GM19467 (cell line): Measurements from ENCODE around the gene KRTAP12-3.
"Not testable (repeated sequence)": the region's sequence is repeated elsewhere in the genome, so short reads cannot be mapped to it uniquely, and the experiment has no call there.

Source experiments
- ATAC-seq: cut with Tn5 transposase; IDR thresholded peaks from one replicate; pipeline ENCODE4 v1.9.1; 2021; ENCODE audit warnings: mild to moderate bottlenecking, moderate library complexity; ENCODE audit not compliant: unreplicated experiment

KRTAP12-3 gene

GRCh38 chr21:44650265-44650972 lies 7.3 kb upstream of the KRTAP12-3 start:
- no peak for ATAC-seq

DNA sequence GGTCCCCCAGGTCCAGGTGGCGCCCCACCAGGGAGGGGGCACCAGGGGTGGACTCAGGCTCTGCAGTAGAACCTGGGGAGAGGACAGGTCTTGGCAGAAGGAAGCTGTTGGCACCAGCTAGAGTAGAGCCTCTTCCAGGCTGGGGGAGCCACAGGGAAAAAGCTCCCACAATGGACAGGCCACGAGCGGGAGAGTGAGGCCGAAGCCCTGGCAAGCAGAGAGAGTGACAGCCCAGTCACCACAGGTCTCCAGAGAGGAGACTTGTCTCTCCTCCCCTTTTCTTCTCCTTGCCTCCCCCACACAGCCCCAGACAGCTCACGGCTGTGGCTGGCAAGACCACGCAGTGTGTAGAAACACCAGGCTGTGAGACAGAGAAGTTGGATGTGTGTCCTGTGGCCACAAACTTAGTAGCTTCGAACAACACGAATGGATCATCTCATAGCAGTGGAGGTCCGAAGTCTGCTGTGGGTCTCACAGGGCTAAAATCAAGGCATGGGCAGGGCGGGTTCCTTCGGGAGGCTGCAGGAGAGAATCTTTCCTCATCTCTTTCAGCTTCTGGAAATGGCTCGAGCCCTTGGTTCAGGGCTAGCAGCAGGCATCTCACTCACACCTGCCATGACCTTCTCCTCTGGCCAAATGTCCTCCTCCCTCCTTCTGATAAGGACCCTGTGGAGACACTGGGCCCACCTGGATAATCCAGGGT lies 6.6 kb upstream of the KRTAP12-3 start:
- no peak for ATAC-seq

- no peak for ATAC-seq
Measured at GRCh38 chr21:44653123-44653522, 4.6 kb upstream of the KRTAP12-3 start.

DNA sequence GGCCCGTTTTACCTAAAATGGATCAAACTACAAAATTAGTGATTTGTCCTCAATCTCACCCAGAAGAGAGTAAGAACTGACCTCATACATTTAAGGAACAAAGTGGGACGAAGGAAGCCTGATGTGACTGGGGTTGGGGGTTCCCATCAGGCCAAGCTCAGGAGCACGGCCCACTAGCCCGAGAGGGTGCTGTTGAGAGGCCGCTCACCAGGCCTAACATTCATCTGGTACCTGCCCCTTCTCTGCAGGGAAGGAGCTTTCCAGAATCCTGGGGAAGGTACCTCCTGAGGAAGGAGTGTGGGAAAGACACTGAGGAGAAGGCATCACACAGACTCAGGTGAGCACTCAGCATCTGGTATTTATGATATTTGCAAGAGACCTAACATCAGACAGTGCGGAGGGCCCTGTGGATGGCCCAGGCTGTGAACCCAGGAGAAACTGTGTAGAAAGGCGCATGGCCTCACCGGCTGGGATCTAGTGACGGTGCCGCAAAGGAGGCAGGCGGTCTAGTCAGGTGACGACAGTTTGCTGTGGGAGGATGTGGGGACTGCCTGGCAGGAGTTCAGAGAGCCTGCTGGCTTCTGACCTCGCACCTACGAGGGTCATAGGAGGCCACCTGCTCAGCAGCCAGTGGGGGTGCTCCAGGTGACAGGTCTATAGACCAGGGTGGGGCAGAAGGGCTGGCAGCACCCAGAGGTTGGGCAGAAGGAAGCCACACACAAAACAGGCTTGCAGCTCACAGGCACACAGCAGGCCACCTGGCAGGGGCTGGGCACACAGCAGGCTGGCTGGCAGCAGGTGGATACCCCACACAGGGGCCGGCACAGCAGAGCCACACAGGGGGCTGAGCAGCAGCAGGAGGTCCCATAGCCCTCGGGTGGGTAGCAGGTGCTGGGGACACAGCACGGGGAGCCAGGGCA lies 3.8 kb upstream of the KRTAP12-3 start:
- ATAC-seq = no peak

DNA sequence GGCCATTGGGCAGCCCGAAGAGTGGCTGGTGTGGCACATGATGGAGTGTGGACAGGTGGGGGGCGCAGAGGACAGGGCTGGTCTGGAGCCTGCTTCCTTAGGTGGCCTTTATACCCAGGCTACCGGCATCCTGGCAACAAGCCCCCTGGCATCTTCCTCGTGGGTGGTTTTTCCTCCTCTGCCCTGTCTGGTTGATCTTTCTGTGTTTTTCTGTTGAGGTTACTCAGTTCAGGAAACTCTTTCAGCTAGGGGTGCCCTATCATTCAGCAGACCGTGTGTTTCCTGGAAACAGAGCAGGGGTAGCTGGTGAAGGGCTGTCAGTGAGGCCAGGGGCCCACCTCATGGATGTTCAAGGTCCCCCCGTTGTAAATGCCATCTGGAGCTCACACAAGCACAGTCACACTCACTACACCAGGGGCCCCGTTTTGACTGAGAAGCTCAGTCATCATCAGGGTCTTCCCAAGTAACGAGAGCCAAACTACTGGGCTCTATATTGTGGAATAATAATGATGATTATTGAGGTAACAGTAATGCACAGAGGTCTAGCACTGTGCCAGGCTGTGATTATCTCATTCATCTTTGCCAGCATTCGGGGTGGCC lies 3.1 kb upstream of the KRTAP12-3 start, which contains the start of gene KRTAP12-4:
Gene KRTAP12-4 (minus strand): TSS at position 84 of the 600 bp plus-strand sequence. CDS start 45 bp downstream, at position 39.
- ATAC-seq = no peak

- ATAC-seq = no peak
Measured at GRCh38 chr21:44656868-44657267, 864 bp upstream of the KRTAP12-3 start.

DNA sequence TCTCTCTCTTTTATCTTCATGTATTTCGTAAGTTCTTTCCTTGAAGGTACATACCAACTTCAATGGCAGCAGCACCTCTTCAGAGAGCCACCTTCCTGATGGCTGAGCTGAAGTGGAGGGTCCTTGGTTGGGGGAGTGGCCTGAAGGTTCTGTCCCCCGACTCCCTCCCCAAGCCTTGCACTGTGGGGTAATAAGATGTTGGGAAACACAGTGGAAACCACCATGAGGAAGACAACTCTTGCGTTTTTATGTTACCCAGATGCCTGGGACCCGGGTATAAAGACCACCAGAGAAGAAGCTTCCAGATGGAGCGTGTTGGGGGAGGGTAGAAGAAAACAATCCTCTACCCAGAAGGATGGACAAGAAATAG lies 794 bp downstream of the KRTAP12-3 start:
- no peak for ATAC-seq

DNA sequence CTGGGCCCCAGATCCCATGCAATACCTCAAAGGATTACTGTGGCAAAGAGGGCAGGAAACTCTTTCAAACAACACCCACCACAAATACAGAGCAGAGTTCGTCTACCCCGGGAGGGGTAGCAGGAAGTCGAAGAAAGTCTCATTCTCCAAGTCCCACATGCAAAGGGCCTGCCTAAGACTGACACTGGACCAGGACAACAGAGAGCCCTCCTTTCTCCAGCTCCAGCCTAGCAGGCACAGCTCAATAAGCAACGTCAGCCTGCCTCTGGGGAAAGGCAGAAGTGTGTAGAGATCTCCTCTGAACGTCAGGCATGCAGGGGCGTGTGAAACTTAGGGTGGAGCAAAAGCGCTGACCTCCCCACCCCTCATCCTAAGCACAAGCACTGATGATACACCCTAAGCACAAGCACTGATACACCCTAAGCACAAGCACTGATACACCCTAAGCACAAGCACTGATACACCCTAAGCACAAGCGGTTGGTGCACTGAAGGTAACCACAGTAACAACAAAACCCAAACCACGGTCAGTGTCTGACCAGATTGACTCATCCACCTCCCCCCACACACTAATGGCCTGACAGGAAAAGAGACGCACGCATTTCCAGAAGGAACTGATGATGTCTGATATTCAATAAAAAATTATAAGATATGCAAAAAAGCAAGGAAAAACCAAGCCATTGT lies 1.3 kb downstream of the KRTAP12-3 start:
- no peak for ATAC-seq

- not testable (repeated sequence) for ATAC-seq
Measured at GRCh38 chr21:44661567-44661966, 3.8 kb downstream of the KRTAP12-3 start.

DNA sequence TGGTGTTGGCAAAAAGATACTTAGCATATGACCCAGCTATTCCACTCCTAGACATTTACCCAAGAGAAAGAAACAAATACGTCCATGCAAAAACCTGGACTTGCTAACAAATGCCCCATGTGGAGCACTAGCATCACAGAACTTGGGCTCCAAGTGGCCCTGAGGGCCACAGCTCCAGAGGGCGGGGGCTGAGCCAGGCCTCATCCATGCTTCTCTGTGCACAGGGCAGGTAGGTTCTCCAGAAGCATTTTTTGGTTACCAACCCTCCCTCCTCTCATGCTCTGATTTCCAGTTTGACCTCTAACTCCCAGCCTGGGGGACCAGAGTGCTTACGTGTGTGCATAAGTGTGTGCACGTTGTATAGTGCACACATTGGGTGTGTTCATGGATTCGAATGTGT lies 7.0 kb downstream of the KRTAP12-3 start:
- no peak for ATAC-seq

GRCh38 chr21:44666401-44667320 lies 8.9 kb downstream of the KRTAP12-3 start, which contains the start of gene KRTAP12-2:
Gene KRTAP12-2 (minus strand): TSS chr21:44666927. CDS start chr21:44666886, 41 bp downstream.
- ATAC-seq = no peak

- ATAC-seq = no peak
Measured at GRCh38 chr21:44667612-44668011, 9.9 kb downstream of the KRTAP12-3 start.

DNA sequence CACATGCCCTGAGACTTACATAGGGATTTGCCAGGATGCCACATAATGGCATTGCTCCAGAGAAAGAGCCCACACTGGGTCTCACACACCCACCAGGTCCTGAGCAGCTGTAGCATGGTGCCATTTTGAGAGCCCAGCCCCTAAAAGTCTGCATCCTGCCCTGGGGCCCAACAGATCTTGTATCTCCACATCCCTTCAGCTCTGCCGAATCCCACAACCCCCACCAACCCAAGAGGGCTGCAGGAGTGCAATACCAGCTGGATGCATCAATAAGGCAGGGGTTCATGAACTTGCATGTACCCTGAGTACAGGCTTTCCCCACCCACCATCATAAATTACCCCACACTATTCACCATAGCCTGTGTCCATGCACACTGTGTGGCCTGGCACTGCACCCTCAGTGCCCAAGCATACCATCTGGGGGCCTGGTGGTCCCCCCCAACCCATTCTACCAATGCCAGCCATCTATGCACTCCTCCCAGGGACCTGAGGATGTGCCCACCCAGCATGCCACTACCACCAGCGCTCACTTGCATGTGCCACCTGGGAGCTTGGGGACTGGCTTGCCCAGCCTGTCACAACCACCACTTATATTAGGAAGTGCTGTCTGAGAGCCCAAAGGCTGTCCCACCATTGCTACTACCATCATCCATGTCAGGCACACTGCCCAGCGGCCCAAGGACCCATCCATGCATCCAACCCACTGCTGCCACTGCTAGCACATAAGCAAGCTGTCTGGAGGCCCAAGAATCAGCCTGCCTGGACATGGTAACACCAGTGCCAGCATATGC lies 13.1 kb downstream of the KRTAP12-3 start:
- no peak for ATAC-seq

GRCh38 chr21:44671911-44672310 lies 14.2 kb downstream of the KRTAP12-3 start:
- no peak for ATAC-seq

DNA sequence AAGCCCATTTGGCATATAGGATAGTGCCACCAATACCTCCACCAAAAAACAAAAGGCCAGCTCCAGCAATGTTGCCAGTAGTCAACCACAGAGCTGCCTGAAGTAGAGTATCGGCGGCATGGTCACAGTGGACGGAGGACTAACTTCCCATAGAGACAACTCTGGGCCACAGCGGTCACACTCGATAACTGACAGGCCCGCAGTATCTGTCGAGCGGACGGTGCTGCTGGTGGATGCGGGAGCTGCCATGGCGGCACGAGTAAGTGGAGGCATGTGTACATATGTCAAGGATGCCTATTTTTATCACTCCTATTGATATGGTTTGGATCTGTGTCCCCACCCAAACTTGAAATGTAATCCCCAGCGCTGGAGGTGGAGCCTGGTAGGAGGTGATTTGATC lies 20.1 kb downstream of the KRTAP12-3 start:
- no peak for ATAC-seq

DNA sequence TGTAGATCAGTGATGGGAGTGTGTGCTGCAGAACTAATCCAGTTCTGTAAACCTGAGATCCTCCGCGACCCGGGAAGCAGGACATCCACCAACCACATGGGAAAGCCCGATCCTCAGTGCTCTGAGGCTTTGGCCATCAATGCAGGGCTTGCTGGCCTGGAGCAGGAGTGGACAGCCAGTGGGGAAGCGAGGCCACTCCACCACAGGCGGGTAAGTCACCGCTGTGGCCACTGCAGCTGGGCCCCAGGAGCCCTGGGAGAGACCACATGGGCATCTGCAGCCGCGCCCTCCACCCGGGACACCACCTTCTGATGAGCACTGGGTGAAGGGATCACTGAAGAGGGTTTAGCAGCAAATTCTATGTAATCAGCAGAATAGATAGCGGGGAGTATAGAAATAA lies 23.4 kb downstream of the KRTAP12-3 start:
- ATAC-seq = no peak

GRCh38 chr21:44681861-44682579 lies 24.3 kb downstream of the KRTAP12-3 start, which contains the start of gene KRTAP12-1:
Gene KRTAP12-1 (minus strand): TSS chr21:44682163. CDS start chr21:44682123, 40 bp downstream.
- ATAC-seq = no peak
